ENCODE results near the gene KANSL1. TPM values are rescaled to one million over a fixed set of nuclear protein-coding genes. Genes with fewer than 3 reads are reported as not detected.

The KANSL1 gene
- total RNA-seq, 1 donor from 2014 or later: 190 TPM

DNA sequence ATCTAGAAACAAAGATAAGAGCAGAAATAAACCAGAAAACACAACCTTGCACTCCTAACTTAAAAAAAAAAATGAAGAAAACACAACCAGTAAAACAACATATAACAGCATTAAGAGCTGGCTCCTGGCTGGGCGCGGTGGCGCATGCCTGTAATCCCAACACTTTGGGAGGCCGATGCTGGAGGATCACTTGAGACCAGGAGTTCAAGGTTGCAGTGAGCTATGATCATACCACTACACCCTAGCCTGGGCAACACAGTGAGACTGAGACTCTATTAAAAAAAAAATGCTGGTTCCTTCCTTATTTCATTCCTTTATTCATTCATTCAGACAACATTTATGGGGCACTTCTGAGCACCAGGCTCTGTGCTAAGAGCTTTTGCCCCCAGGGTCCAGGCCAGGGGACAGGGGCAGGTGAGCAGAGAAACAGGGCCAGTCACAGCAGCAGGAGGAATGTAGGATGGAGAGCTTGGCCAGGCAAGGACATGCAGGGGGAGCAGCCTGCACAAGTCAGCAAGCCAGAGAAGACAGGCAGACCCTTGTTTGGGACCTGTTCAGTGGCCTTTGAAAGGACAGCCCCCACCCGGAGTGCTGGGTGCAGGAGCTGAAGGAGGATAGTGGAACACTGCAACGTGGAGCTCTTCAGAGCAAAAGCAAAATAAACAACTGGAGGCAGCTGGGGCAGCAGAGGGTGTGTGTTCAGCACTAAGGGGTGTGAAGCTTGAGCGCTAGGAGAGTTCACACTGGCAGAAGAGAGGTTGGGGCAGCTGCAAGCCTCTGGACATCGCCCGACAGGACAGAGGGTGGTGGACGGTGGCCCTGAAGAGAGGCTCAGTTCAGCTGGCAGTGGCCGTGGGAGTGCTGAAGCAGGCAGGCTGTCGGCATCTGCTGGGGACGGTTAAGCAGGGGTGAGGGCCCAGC is 191.6 kb downstream of the KANSL1 start:
- no peak for DNase-seq (ENCODE audit: low spot score)

- no peak for DNase-seq (ENCODE audit: low spot score)
These were observed 192.5 kb downstream of the KANSL1 start for GRCh38 chr17:46000757-46001156.

- DNase-seq (ENCODE audit: low spot score): no peak
These were observed 192.9 kb downstream of the KANSL1 start for GRCh38 chr17:46000292-46000691.

- no peak for DNase-seq (ENCODE audit: low spot score)
These were observed 193.3 kb downstream of the KANSL1 start for GRCh38 chr17:45999900-46000290.

GRCh38 chr17:45998987-45999899 is 194.0 kb downstream of the KANSL1 start, which contains the start of gene STH:
Gene STH (plus strand): TSS chr17:45999250. CDS start chr17:45999280, 30 bp downstream.
- DNase-seq (ENCODE audit: low spot score): no peak

- DNase-seq (ENCODE audit: low spot score): no peak
These were observed 195.6 kb downstream of the KANSL1 start for GRCh38 chr17:45997624-45998023.

DNA sequence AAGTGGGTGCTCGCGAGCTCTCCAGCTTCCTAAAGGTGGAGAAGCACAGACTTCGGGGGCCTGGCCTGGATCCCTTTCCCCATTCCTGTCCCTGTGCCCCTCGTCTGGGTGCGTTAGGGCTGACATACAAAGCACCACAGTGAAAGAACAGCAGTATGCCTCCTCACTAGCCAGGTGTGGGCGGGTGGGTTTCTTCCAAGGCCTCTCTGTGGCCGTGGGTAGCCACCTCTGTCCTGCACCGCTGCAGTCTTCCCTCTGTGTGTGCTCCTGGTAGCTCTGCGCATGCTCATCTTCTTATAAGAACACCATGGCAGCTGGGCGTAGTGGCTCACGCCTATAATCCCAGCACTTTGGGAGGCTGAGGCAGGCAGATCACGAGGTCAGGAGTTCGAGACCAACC is 196.1 kb downstream of the KANSL1 start:
- no peak for DNase-seq (ENCODE audit: low spot score)

GRCh38 chr17:45996282-45996937 is 196.8 kb downstream of the KANSL1 start:
- no peak for DNase-seq (ENCODE audit: low spot score)

- DNase-seq (ENCODE audit: low spot score): no peak
These were observed 197.5 kb downstream of the KANSL1 start for GRCh38 chr17:45995627-45996270.

DNA sequence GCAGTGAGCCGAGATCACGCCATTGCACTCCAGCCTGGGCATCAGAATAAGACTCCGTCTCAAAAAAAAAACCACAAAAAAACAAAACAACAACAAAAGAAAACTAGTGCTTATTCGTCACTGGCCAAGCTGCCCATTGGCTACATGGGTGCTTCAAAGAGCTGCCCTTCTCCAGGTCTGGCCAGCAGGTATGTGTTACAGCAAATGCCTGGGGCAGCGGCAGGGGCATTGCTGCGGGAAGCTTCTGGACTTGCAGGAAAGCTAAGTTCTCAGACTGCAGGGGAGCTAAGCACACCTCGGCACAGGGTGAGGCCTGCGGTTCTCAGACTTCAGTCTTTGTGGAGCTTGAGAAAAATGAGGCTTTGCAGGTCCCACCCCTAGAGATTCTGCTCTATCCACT is 198.2 kb downstream of the KANSL1 start:
- no peak for DNase-seq (ENCODE audit: low spot score)

DNA sequence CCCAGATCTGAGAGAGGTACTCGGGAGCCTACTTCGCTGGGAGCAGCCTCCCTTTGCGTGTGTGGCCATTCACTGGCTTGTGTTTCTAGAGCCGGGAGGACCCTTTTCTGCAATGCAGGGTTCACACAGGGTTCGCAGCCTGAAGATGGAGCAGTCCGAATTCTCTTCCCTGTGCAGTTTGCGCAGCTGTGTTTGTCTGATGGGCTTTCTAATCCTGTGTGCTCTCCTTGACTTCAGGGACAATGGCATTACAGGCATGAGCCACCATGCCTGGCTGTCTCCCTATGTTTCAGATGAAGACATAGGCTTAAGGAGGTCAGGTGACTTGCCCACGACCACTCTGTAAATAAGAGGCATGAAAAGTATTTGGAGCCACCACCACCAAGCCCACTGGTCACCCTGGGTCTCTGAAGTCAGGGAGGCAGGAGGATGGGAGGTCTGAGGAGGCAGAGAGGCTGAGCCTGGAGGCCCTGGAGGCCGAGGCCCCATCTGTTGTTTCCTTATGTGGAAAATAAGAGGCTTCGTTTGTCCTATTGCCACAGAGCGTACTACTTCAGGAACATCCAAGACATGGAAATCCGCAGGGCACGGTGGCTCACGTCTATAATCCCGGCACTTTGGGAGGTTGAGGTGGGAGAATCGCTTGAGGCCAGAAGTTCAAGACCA is 199.1 kb downstream of the KANSL1 start:
- DNase-seq (ENCODE audit: low spot score): no peak

DNA sequence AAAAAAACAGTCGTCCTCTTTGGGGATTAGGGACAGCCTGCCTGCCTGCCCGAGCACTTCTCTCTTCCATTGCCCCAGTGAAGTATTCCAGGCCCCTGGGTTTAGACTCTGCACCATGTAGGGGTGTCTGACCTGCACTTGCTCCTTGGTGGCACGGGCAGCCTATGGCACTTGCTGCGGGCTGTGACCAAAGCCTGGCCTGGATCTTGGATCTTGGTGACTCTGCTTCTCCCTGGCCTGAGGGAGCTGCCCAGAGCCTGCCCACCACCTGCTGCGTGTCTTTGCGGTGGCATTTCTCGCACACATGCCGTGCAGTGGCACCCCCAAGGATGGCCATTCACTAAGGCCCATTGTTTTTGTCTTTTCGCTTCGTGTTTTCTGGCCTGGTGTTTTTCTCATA is 200.3 kb downstream of the KANSL1 start:
- DNase-seq (ENCODE audit: low spot score): no peak

GRCh38 chr17:45992175-45992574 is 201.1 kb downstream of the KANSL1 start:
- DNase-seq (ENCODE audit: low spot score): no peak

DNA sequence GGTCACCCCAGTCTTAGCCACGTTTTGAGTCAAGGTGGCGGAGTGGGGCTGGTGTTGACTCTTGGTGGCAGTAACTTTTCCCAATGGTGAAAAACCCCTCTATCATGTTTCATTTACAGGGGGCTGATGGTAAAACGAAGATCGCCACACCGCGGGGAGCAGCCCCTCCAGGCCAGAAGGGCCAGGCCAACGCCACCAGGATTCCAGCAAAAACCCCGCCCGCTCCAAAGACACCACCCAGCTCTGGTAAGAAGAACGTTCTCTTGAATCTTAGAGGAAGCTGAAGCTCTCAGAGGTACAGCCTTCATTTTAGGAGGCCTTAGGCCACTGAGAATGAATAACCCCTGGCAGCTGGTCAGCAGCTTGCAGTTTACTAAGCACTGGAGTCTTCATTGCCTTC is 201.9 kb downstream of the KANSL1 start:
- no peak for DNase-seq (ENCODE audit: low spot score)

DNA sequence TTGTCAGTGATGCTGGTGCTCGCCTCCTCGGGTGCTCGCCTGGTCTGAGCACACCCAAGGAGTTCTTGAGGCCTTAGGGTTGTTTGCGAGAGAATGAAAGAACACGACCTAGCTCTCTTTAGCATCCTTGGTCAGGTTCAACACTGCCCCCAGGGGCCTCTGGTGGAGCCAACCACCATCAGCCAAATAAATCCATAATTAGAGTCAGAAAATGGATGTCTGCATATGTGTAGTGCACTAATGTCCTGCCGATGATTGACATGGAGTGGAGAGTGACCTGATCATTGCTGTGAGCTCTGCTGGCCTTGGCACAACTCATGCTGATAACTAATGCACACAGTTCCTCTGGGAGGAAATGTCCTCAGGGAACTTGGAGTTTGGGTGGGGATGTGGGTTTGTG is 202.3 kb downstream of the KANSL1 start:
- DNase-seq (ENCODE audit: low spot score): no peak

- no peak for DNase-seq (ENCODE audit: low spot score)
These were observed 203.5 kb downstream of the KANSL1 start for GRCh38 chr17:45989759-45990158.

GRCh38 chr17:45987706-45988105 is 205.5 kb downstream of the KANSL1 start:
- no peak for DNase-seq (ENCODE audit: low spot score)

GRCh38 chr17:45986056-45986455 is 207.2 kb downstream of the KANSL1 start:
- no peak for DNase-seq (ENCODE audit: low spot score)

DNA sequence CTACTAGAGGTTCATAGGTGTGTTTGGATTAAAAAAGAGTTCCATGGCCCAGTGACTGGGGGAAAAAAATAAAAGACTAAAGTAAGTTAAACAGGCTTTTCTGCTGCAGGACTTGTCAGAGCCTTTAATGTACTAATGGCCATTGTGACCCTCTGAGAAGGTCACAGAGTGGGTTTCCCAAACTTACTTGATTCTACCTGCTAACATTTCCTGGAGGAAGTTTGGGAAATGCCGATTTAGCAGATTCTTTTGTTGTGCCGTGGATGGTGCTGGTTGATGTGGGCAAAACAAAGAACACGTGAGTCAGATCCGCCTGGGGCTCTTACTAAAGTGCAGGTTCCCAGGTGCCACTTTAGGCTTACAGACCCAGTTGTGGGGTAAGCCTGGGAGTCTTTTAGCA is 207.8 kb downstream of the KANSL1 start:
- no peak for DNase-seq (ENCODE audit: low spot score)

DNA sequence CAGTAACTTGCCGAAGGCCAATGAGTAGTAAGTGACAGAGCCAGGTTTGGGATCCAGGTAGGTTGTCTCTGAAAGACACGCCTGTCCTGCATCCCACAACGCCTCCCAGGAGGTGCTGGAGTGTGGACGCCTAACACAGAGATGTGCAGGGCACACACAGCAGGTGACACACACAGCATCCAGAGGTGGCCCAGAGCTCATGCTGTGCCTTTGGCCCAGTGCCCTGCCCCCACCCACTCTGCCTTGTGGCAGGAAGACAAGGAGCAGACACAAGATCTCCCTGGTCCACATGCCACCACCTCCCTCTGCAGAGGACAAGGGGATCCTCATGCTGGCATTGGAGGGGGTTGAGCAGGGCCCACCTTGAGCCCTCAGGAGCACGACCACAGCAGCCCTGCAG is 208.9 kb downstream of the KANSL1 start:
- no peak for DNase-seq (ENCODE audit: low spot score)

Data from ureter (tissue), 1 donor.